Measurements from ENCODE around the gene TM9SF3.

DNA sequence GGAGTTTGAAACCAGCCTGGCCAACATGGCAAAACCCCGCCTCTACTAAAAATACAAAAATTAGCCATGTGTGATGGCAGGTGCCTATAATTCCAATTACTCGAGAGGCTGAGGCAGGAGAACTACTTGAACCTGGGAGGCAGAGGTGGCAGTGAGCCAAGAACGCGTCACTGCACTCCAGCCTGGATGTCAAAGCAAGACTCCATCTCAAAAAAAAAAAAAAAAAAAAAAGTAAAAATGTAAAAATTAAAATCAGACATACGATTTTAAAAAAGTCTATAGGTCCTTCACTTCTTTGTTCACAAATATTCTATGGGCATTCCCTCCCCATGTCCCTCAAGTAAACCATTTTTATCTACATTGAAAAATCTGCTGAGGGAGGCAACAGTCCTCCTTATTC is 38.2 kb downstream of the TM9SF3 start:
- TF ChIP-seq POLR2A (IDR thresholded peaks at IDR 0.05; ENCODE audit: low read depth, low read length) (no peak), ZNF274 (IDR thresholded peaks at IDR 0.05; ENCODE audit: insufficient read depth, insufficient read length) (no peak), KDM1A (IDR thresholded peaks at IDR 0.05; ENCODE audit: borderline replicate concordance) (no peak), FOXM1 (IDR thresholded peaks at IDR 0.05; ENCODE audit: low read depth, low read length) (no peak)

Data from GM12878 (cell line).